BJ (cell line): ENCODE results near the gene MYO18A. TPM values are rescaled to one million over a fixed set of nuclear protein-coding genes. Genes with fewer than 3 reads are reported as not detected.

Experiments used
- CTCF ChIA-PET: fragments of 350-600 bp; formaldehyde crosslinking; extraction: SDS; loops from one replicate; lab custom pipeline; 2021; ENCODE audit warnings: antibody characterized with exemption, inconsistent platforms; lab: Yijun Ruan, JAX
- POLR2A ChIA-PET: fragments of 300-600 bp; sonication (Branson Sonifier 250); formaldehyde crosslinking; extraction: SDS; loops from one replicate; lab custom pipeline; 2021; ENCODE audit warnings: antibody characterized with exemption; lab: Charles Lee
- DNase-seq: peaks from one replicate; pipeline ENCODE4 v3.0.0-alpha.2; 2011; ENCODE audit warnings: low read depth
- H3K27me3 ChIP-seq: 2 replicates; pipeline ENCODE4 v1.6.0; 2011; ENCODE audit warnings: low read length; ENCODE audit not compliant: control insufficient read depth, insufficient read depth
- H3K36me3 ChIP-seq: 2 replicates; pipeline ENCODE4 v1.5.1; 2011; ENCODE audit warnings: low read length; ENCODE audit not compliant: control insufficient read depth, insufficient read depth
- H3K4me3 ChIP-seq: 2 replicates; pipeline ENCODE4 v1.5.1; 2011; ENCODE audit warnings: low read depth, mild to moderate bottlenecking, control low read depth, low read length
- CTCF ChIP-seq: IDR thresholded peaks from 2 replicates; pipeline ENCODE4 v1.5.1; 2011; ENCODE audit warnings: low read depth, mild to moderate bottlenecking, control low read depth, inconsistent platforms, low read length, moderate library complexity; ENCODE audit not compliant: insufficient read depth
- polyA plus RNA-seq: library from polyadenylated mRNA; depleted of rRNA; stranded (reverse); fragments of >200 nt; gene quantifications from 2 replicates; pipeline ENCODE4 v1.2.3, GENCODE V29; 2011

The MYO18A gene
- polyA plus RNA-seq, 1 experiment: 12.0 TPM

GRCh38 chr17:29157310-29157709, 22.9 kb downstream of the MYO18A start:
- no peaks in the 10 kb centered on the region for H3K27me3 ChIP-seq
- DNase-seq: no peak
- TF ChIP-seq CTCF: no peak
- no peaks in the 10 kb centered on the region for H3K36me3 ChIP-seq
- POLR2A ChIA-PET: no interaction called here
- CTCF ChIA-PET: interaction anchor here (3.0 to 3.3 kb wide), 2 partner anchors 23 to 62 kb away, joined by 22 to 26 read pairs; partner anchors contain the start of gene MYO18A
- H3K4me3 ChIP-seq: no peak overlapping the region

GRCh38 chr17:29156781-29157180, 23.4 kb downstream of the MYO18A start:
- no peak overlapping the region for H3K4me3 ChIP-seq
- POLR2A ChIA-PET: no interaction called here
- TF ChIP-seq CTCF: no peak
- H3K36me3 ChIP-seq: no peaks in the 10 kb centered on the region
- no peak for DNase-seq
- CTCF ChIA-PET: interaction anchor here (0.8 to 3.3 kb wide), 5 partner anchors 8 to 83 kb away, joined by 3 to 26 read pairs (median 4); partner anchors contain the start of gene MYO18A
- H3K27me3 ChIP-seq: no peaks in the 10 kb centered on the region

GRCh38 chr17:29155966-29156338, 24.2 kb downstream of the MYO18A start:
- H3K4me3 ChIP-seq: no peak overlapping the region
- no peak for DNase-seq
- H3K36me3 ChIP-seq: no peaks in the 10 kb centered on the region
- H3K27me3 ChIP-seq: no peaks in the 10 kb centered on the region
- ChIA-PET POLR2A (interaction anchor here (0.6 to 0.8 kb wide), 3 partner anchors 8 to 138 kb away, joined by 3 to 10 read pairs (median 4); partner anchors contain the start of gene NUFIP2), CTCF (interaction anchor here (0.8 to 3.3 kb wide), 7 partner anchors 9 to 84 kb away, joined by 3 to 26 read pairs (median 4); partner anchors contain the start of gene MYO18A)
- TF ChIP-seq CTCF: no peak

GRCh38 chr17:29155227-29155965, 24.8 kb downstream of the MYO18A start:
- ChIA-PET CTCF (interaction anchor here (0.7 to 3.3 kb wide), 7 partner anchors 10 to 137 kb away, joined by 3 to 26 read pairs (median 4); partner anchors contain the start of gene MYO18A), POLR2A (interaction anchor here (0.6 to 0.8 kb wide), 4 partner anchors 7 to 1944 kb away, joined by 3 to 10 read pairs (median 4); partner anchors contain the start of gene NUFIP2)
- H3K4me3 ChIP-seq: no peak overlapping the region
- no peak for TF ChIP-seq CTCF
- H3K36me3 ChIP-seq: no peaks in the 10 kb centered on the region
- DNase-seq: no peak
- H3K27me3 ChIP-seq: no peaks in the 10 kb centered on the region
